GM19351 (cell line): ENCODE measurements around the gene CHRNB2.
A peak's percentile ranks its signal among the peaks of the same experiment; 100 is the strongest.

Experiments used
- ATAC-seq: cut with Tn5 transposase; IDR thresholded peaks from one replicate; pipeline ENCODE4 v1.9.1; 2021; ENCODE audit warnings: mild to moderate bottlenecking, moderate library complexity; ENCODE audit not compliant: unreplicated experiment

The CHRNB2 gene

GRCh38 chr1:154552036-154552435 lies 15.5 kb upstream of the CHRNB2 start:
- ATAC-seq: no peak

GRCh38 chr1:154553056-154554030 lies 14.2 kb upstream of the CHRNB2 start:
- no peak for ATAC-seq

- ATAC-seq: no peak
These were observed 11.2 kb upstream of the CHRNB2 start for GRCh38 chr1:154556422-154556821.

GRCh38 chr1:154557248-154557938 lies 10.2 kb upstream of the CHRNB2 start:
- no peak for ATAC-seq

- peak; percentile 7 for ATAC-seq
These were observed 9.4 kb upstream of the CHRNB2 start, which contains the start of gene UBE2Q1 for GRCh38 chr1:154557939-154558719. Gene UBE2Q1 (minus strand): TSS chr1:154558662. CDS start chr1:154558553, 109 bp downstream.

- peak; percentile 85 for ATAC-seq
These were observed 8.7 kb upstream of the CHRNB2 start for GRCh38 chr1:154558720-154559465.

- ATAC-seq: no peak
These were observed 8.0 kb upstream of the CHRNB2 start for GRCh38 chr1:154559466-154560044.

GRCh38 chr1:154565876-154566275 lies 1.7 kb upstream of the CHRNB2 start:
- no peak for ATAC-seq

- ATAC-seq: no peak
These were observed 708 bp downstream of the CHRNB2 start for GRCh38 chr1:154568157-154568815.

- no peak for ATAC-seq
These were observed 3.8 kb downstream of the CHRNB2 start for GRCh38 chr1:154571244-154571963.

- no peak for ATAC-seq
These were observed 4.3 kb downstream of the CHRNB2 start for GRCh38 chr1:154571964-154572288.

GRCh38 chr1:154572468-154573167 lies 5.0 kb downstream of the CHRNB2 start:
- ATAC-seq: no peak

- no peak for ATAC-seq
These were observed 5.6 kb downstream of the CHRNB2 start for GRCh38 chr1:154573168-154573510.

GRCh38 chr1:154574716-154575115 lies 7.1 kb downstream of the CHRNB2 start:
- no peak for ATAC-seq

GRCh38 chr1:154575147-154575927 lies 7.8 kb downstream of the CHRNB2 start:
- ATAC-seq: no peak

- no peak for ATAC-seq
These were observed 8.5 kb downstream of the CHRNB2 start for GRCh38 chr1:154575951-154576566.

GRCh38 chr1:154577346-154578057 lies 9.9 kb downstream of the CHRNB2 start:
- no peak for ATAC-seq
